NCI-H128 (cell line): Measurements from ENCODE around the gene ARRDC3.
"Not testable (repeated sequence)": the region's sequence is repeated elsewhere in the genome, so short reads cannot be mapped to it uniquely, and the experiment has no call there.

Source experiments
- DNase-seq: peaks from one replicate; lab custom pipeline; 2025; ENCODE audit not compliant: unreplicated experiment; lab: John Stamatoyannopoulos, UW

Gene ARRDC3

GRCh38 chr5:91361055-91361701, 21.9 kb downstream of the ARRDC3 start:
- no peak for DNase-seq

- no peak for DNase-seq
Measured at GRCh38 chr5:91359962-91360609, 23.0 kb downstream of the ARRDC3 start.

GRCh38 chr5:91357806-91358205, 25.3 kb downstream of the ARRDC3 start:
- no peak for DNase-seq

GRCh38 chr5:91357012-91357634, 26.0 kb downstream of the ARRDC3 start:
- DNase-seq, result no peak

GRCh38 chr5:91354867-91355266, 28.2 kb downstream of the ARRDC3 start:
- DNase-seq, result not testable (repeated sequence)

- DNase-seq, result no peak
Measured at GRCh38 chr5:91352831-91353695, 30.1 kb downstream of the ARRDC3 start.

GRCh38 chr5:91345461-91345860, 37.7 kb downstream of the ARRDC3 start:
- DNase-seq, result no peak

- not testable (repeated sequence) for DNase-seq
Measured at GRCh38 chr5:91344661-91345200, 38.4 kb downstream of the ARRDC3 start.

- no peak for DNase-seq
Measured at GRCh38 chr5:91343916-91344315, 39.2 kb downstream of the ARRDC3 start.

GRCh38 chr5:91342931-91343330, 40.2 kb downstream of the ARRDC3 start:
- not testable (repeated sequence) for DNase-seq

GRCh38 chr5:91341154-91341553, 42.0 kb downstream of the ARRDC3 start:
- no peak for DNase-seq

- no peak for DNase-seq
Measured at GRCh38 chr5:91340532-91340931, 42.6 kb downstream of the ARRDC3 start.

- no peak for DNase-seq
Measured at GRCh38 chr5:91339063-91339705, 43.9 kb downstream of the ARRDC3 start.

GRCh38 chr5:91332267-91333045, 50.7 kb downstream of the ARRDC3 start:
- DNase-seq, result no peak

GRCh38 chr5:91331705-91332104, 51.4 kb downstream of the ARRDC3 start:
- no peak for DNase-seq

- DNase-seq, result no peak
Measured at GRCh38 chr5:91329283-91329682, 53.8 kb downstream of the ARRDC3 start.

- DNase-seq, result no peak
Measured at GRCh38 chr5:91328743-91329142, 54.4 kb downstream of the ARRDC3 start.

- not testable (repeated sequence) for DNase-seq
Measured at GRCh38 chr5:91322981-91323380, 60.1 kb downstream of the ARRDC3 start.

GRCh38 chr5:91319667-91320066, 63.5 kb downstream of the ARRDC3 start:
- DNase-seq, result no peak

- no peak for DNase-seq
Measured at GRCh38 chr5:91318724-91319123, 64.4 kb downstream of the ARRDC3 start.
